Measurements from ENCODE around the gene CCIN. TPM values are rescaled to one million over a fixed set of nuclear protein-coding genes. Genes with fewer than 3 reads are reported as not detected.
"Not testable (repeated sequence)": the region's sequence is repeated elsewhere in the genome, so short reads cannot be mapped to it uniquely, and the experiment has no call there.

The CCIN gene
- total and polyA plus RNA-seq, 2 donors from 2014 or later: 0.13 TPM; not detected in 1

DNA sequence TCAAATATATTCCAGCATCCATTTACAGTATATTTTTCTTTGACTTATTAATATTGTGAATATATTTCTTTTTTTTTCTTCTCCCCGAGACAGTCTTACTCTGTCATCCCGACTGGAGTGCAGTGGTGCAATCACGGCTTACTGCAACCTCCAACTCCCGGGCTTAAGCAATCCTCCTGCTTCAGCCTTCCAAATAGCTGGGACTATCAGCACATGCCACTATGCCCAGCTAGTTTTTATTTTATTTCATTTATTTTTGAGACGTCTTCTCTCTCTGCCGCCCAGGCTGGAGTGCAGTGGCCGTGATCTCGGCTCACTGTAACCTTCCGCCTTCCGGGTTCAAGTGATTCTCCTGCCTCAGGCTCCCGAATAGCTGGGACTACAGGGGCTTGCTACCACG is 40.0 kb upstream of the CCIN start:
- Histone ChIP-seq H3K9ac (ENCODE audit: low read length in 3 of 3) (no peak overlapping the region), H3K36me3 (ENCODE audit: control insufficient read depth in 2 of 3, insufficient read depth in 3 of 3, low read length in 3 of 3) (no peaks in the 10 kb centered on the region), H3K27me3 (ENCODE audit: control insufficient read depth, insufficient read depth, low read length) (no peaks in the 10 kb centered on the region), H3K9me3 (ENCODE audit: control insufficient read depth in 2 of 3, insufficient read depth in 1 of 3, low read length in 3 of 3) (no peaks in the 10 kb centered on the region), H3K27ac (ENCODE audit: low read depth in 2 of 2, low read length in 2 of 2) (no peak overlapping the region), H3K4me1 (ENCODE audit: control insufficient read depth in 2 of 3, insufficient read depth in 2 of 3, low read depth in 1 of 3, low read length in 3 of 3) (no peaks in the 10 kb centered on the region), H3K4me3 (ENCODE audit: low read length in 3 of 3) (no peak overlapping the region)
- intact Hi-C loops (cut with DNase I): no loop called here
- TF ChIP-seq, protein P1, sequence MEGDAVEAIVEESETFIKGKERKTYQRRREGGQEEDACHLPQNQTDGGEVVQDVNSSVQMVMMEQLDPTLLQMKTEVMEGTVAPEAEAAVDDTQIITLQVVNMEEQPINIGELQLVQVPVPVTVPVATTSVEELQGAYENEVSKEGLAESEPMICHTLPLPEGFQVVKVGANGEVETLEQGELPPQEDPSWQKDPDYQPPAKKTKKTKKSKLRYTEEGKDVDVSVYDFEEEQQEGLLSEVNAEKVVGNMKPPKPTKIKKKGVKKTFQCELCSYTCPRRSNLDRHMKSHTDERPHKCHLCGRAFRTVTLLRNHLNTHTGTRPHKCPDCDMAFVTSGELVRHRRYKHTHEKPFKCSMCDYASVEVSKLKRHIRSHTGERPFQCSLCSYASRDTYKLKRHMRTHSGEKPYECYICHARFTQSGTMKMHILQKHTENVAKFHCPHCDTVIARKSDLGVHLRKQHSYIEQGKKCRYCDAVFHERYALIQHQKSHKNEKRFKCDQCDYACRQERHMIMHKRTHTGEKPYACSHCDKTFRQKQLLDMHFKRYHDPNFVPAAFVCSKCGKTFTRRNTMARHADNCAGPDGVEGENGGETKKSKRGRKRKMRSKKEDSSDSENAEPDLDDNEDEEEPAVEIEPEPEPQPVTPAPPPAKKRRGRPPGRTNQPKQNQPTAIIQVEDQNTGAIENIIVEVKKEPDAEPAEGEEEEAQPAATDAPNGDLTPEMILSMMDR (IDR thresholded peaks at IDR 0.05; ENCODE audit: borderline replicate concordance, extremely low read depth, insufficient read depth): no peak
- DNase-seq: no peak
- no peak for FAIRE-seq

DNA sequence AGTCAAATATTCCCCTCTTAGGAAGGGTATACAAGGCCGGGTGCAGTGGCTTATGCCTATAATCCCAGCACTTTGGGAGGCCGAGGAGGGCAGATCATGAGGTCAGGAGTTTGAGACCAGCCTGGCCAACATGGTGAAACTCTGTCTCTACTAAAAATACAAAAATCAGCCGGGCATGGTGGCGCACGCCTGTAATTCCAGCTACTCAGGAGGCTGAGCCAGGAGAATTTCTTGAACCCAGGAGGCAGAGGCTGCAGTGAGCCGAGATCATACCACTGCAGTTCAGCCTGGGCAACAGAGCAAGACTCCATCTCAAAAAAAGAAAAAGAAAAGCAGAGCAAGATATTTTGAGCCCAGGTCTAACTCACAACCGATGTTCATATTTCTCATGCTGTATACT is 37.5 kb upstream of the CCIN start:
- H3K4me1 ChIP-seq (ENCODE audit: control insufficient read depth in 2 of 3, insufficient read depth in 2 of 3, low read depth in 1 of 3, low read length in 3 of 3); intact Hi-C loops (cut with DNase I); H3K36me3 ChIP-seq (ENCODE audit: control insufficient read depth in 2 of 3, insufficient read depth in 3 of 3, low read length in 3 of 3); H3K27ac ChIP-seq (ENCODE audit: low read depth in 2 of 2, low read length in 2 of 2); H3K9me3 ChIP-seq (ENCODE audit: control insufficient read depth in 2 of 3, insufficient read depth in 1 of 3, low read length in 3 of 3); H3K4me3 ChIP-seq (ENCODE audit: low read length in 3 of 3); H3K27me3 ChIP-seq (ENCODE audit: control insufficient read depth, insufficient read depth, low read length); DNase-seq; FAIRE-seq; H3K9ac ChIP-seq (ENCODE audit: low read length in 3 of 3): not testable (repeated sequence)

DNA sequence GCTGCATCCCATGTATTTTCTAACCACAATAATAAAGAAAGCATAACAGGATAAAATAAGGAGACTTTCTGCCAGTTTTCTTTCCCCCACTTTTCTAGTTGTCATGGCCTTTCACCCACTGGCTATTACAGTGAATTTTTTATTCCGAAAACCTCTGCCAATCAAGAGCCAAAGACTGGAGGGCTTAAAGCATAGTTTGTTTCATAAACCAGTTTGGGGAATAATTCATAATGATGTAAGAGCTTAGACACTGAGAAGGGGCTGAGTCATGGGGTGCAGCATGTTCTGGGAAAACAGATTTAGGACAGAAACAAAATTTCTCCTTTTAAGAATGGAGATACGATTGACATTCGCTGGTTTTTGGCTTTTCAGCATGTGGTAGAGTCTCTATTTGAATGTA is 37.1 kb upstream of the CCIN start:
- H3K36me3 ChIP-seq (ENCODE audit: control insufficient read depth in 2 of 3, insufficient read depth in 3 of 3, low read length in 3 of 3): no peaks in the 10 kb centered on the region
- intact Hi-C loops (cut with DNase I): no loop called here
- FAIRE-seq (no peak), DNase-seq (no peak)
- H3K27ac ChIP-seq (ENCODE audit: low read depth in 2 of 2, low read length in 2 of 2): no peak overlapping the region
- no peaks in the 10 kb centered on the region for H3K9me3 ChIP-seq (ENCODE audit: control insufficient read depth in 2 of 3, insufficient read depth in 1 of 3, low read length in 3 of 3)
- H3K27me3 ChIP-seq (ENCODE audit: control insufficient read depth, insufficient read depth, low read length): no peaks in the 10 kb centered on the region
- H3K9ac ChIP-seq (ENCODE audit: low read length in 3 of 3): no peak overlapping the region
- no peak overlapping the region for H3K4me3 ChIP-seq (ENCODE audit: low read length in 3 of 3)
- H3K4me1 ChIP-seq (ENCODE audit: control insufficient read depth in 2 of 3, insufficient read depth in 2 of 3, low read depth in 1 of 3, low read length in 3 of 3): peaks cover 0 to 2% (median 0%) of the 10 kb centered on the region in 3 donors
- TF ChIP-seq, protein P1 (IDR thresholded peaks at IDR 0.05; ENCODE audit: borderline replicate concordance, extremely low read depth, insufficient read depth): no peak

DNA sequence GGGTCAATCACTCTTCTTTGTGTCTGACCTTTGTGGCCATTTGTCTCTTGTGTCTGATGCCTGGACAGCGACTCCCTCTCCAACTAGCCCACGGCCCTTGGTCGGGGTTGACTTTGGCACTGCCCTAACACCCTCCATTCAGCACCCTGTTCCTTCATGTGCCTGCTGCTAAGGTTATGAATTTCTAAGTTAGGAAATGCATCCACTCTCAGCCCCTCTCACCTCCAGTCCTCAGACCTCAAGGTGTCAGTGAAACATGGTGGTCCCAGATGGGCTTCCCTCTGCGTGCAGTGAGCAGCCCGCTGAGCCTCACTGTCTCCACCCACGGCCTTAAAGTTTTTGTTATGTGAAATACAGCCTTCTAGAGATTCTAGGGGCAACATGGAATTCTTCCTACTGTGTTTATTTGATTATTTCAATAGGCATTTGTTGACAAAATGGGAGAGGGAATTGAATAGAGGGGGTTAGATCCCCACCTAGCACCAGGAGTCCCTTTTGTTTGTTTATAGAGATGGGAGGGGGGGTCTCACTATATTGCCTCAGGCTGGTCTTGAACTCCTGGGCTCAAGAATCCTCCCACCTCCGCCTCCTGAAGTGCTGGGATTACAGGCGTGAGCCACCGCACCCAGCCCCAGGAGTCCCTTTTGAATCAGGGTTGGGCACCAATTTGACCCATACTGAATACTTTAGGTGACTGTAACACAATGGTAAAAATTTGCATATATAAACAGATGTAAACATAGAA is 34.3 kb upstream of the CCIN start:
- Histone ChIP-seq H3K9me3 (ENCODE audit: control insufficient read depth in 2 of 3, insufficient read depth in 1 of 3, low read length in 3 of 3) (no peaks in the 10 kb centered on the region), H3K4me3 (ENCODE audit: low read length in 3 of 3) (no peak overlapping the region), H3K27me3 (ENCODE audit: control insufficient read depth, insufficient read depth, low read length) (no peaks in the 10 kb centered on the region), H3K27ac (ENCODE audit: low read depth in 2 of 2, low read length in 2 of 2) (no peak overlapping the region), H3K4me1 (ENCODE audit: control insufficient read depth in 2 of 3, insufficient read depth in 2 of 3, low read depth in 1 of 3, low read length in 3 of 3) (peaks cover 0 to 8% (median 0%) of the 10 kb centered on the region in 3 donors), H3K36me3 (ENCODE audit: control insufficient read depth in 2 of 3, insufficient read depth in 3 of 3, low read length in 3 of 3) (no peaks in the 10 kb centered on the region), H3K9ac (ENCODE audit: low read length in 3 of 3) (no peak overlapping the region)
- TF ChIP-seq, protein P1 (IDR thresholded peaks at IDR 0.05; ENCODE audit: borderline replicate concordance, extremely low read depth, insufficient read depth): no peak
- intact Hi-C loops (cut with DNase I): no loop called here
- DNase-seq (peak in 1 of 5 donors; percentile 34), FAIRE-seq (no peak)
